ENCODE measurements around the gene OCA2.

The OCA2 gene

GRCh38 chr15:28131400-28131799 is 32.3 kb upstream of the OCA2 start:
- H3K4me3 ChIP-seq (ENCODE audit: insufficient read depth, low read length, poor library complexity, severe bottlenecking), result no peak overlapping the region
- no peaks in the 10 kb centered on the region for H3K9me3 ChIP-seq (ENCODE audit: insufficient read depth, low read length)
- no peak overlapping the region for H2AFZ ChIP-seq (ENCODE audit: low read depth, low read length, severe bottlenecking)
- H3K36me3 ChIP-seq (ENCODE audit: low read length), result no peaks in the 10 kb centered on the region
- no peaks in the 10 kb centered on the region for H3K79me2 ChIP-seq (ENCODE audit: insufficient read depth, low read length)
- H4K20me1 ChIP-seq (ENCODE audit: low read depth, low read length), result no peaks in the 10 kb centered on the region
- no peaks in the 10 kb centered on the region for H3K27me3 ChIP-seq (ENCODE audit: low read length)
- no peaks in the 10 kb centered on the region for H3K9me2 ChIP-seq (replicated peaks; ENCODE audit: insufficient read depth, low read length)
- H3F3A ChIP-seq (ENCODE audit: insufficient read depth), result no peaks in the 10 kb centered on the region
- no peak for TF ChIP-seq EZH2phosphoT487 (conservative IDR thresholded peaks at IDR 0.05; ENCODE audit: low read length)
- no peak for TF ChIP-seq CTCF (IDR thresholded peaks at IDR 0.05; ENCODE audit: insufficient read depth, low read length, poor library complexity, severe bottlenecking)
- H3K27ac ChIP-seq (ENCODE audit: low read depth, low read length), result no peak overlapping the region
- H3K9ac ChIP-seq (ENCODE audit: low read length), result no peak overlapping the region
- H3K4me2 ChIP-seq (ENCODE audit: low read depth, low read length, poor library complexity, severe bottlenecking), result no peak overlapping the region

GRCh38 chr15:28130651-28131050 is 31.5 kb upstream of the OCA2 start:
- Histone ChIP-seq H3K79me2 (ENCODE audit: insufficient read depth, low read length) (no peaks in the 10 kb centered on the region), H2AFZ (ENCODE audit: low read depth, low read length, severe bottlenecking) (no peak overlapping the region), H3K4me3 (ENCODE audit: insufficient read depth, low read length, poor library complexity, severe bottlenecking) (no peak overlapping the region), H4K20me1 (ENCODE audit: low read depth, low read length) (no peaks in the 10 kb centered on the region), H3K9ac (ENCODE audit: low read length) (no peak overlapping the region), H3K4me2 (ENCODE audit: low read depth, low read length, poor library complexity, severe bottlenecking) (no peak overlapping the region), H3F3A (ENCODE audit: insufficient read depth) (no peaks in the 10 kb centered on the region), H3K36me3 (ENCODE audit: low read length) (no peaks in the 10 kb centered on the region), H3K9me2 (replicated peaks; ENCODE audit: insufficient read depth, low read length) (no peaks in the 10 kb centered on the region), H3K27me3 (ENCODE audit: low read length) (no peaks in the 10 kb centered on the region), H3K9me3 (ENCODE audit: insufficient read depth, low read length) (no peaks in the 10 kb centered on the region), H3K27ac (ENCODE audit: low read depth, low read length) (no peak overlapping the region)
- no peak for TF ChIP-seq CTCF (IDR thresholded peaks at IDR 0.05; ENCODE audit: insufficient read depth, low read length, poor library complexity, severe bottlenecking)
- TF ChIP-seq EZH2phosphoT487 (conservative IDR thresholded peaks at IDR 0.05; ENCODE audit: low read length), result no peak

- H3F3A ChIP-seq (ENCODE audit: insufficient read depth), result no peaks in the 10 kb centered on the region
- TF ChIP-seq EZH2phosphoT487 (conservative IDR thresholded peaks at IDR 0.05; ENCODE audit: low read length) (no peak), CTCF (IDR thresholded peaks at IDR 0.05; ENCODE audit: insufficient read depth, low read length, poor library complexity, severe bottlenecking) (no peak)
- H3K9ac ChIP-seq (ENCODE audit: low read length), result no peak overlapping the region
- H3K27me3 ChIP-seq (ENCODE audit: low read length), result no peaks in the 10 kb centered on the region
- no peaks in the 10 kb centered on the region for H3K9me3 ChIP-seq (ENCODE audit: insufficient read depth, low read length)
- H4K20me1 ChIP-seq (ENCODE audit: low read depth, low read length), result no peaks in the 10 kb centered on the region
- H3K36me3 ChIP-seq (ENCODE audit: low read length), result no peaks in the 10 kb centered on the region
- H3K4me3 ChIP-seq (ENCODE audit: insufficient read depth, low read length, poor library complexity, severe bottlenecking), result no peak overlapping the region
- H3K4me2 ChIP-seq (ENCODE audit: low read depth, low read length, poor library complexity, severe bottlenecking), result no peak overlapping the region
- no peak overlapping the region for H2AFZ ChIP-seq (ENCODE audit: low read depth, low read length, severe bottlenecking)
- H3K27ac ChIP-seq (ENCODE audit: low read depth, low read length), result no peak overlapping the region
- no peaks in the 10 kb centered on the region for H3K9me2 ChIP-seq (replicated peaks; ENCODE audit: insufficient read depth, low read length)
- no peaks in the 10 kb centered on the region for H3K79me2 ChIP-seq (ENCODE audit: insufficient read depth, low read length)
These were observed 30.2 kb upstream of the OCA2 start for GRCh38 chr15:28129231-28129848.
